PC-3 (cell line): ENCODE results near the gene SOX4. TPM values are rescaled to one million over a fixed set of nuclear protein-coding genes. Genes with fewer than 3 reads are reported as not detected.

Experiments used
- ATAC-seq: fragments of 200-7000 bp; cut with Tn5 transposase; 2 replicates; pipeline ENCODE4 v1.9.1; 2020; ENCODE audit warnings: mild to moderate bottlenecking, moderate library complexity
- BruUV-seq: library from RNA; stranded (reverse); fragments of 400-500 nt; replicated peaks from 2 replicates; lab custom pipeline; 2021; lab: Mats Ljungman, UMichigan
- CTCF ChIA-PET: fragments of 300-600 bp; sonication (Branson Sonifier 250); formaldehyde crosslinking; loops from one replicate; lab custom pipeline; 2022; ENCODE audit warnings: antibody characterized with exemption; lab: Charles Lee
- POLR2A ChIA-PET: fragments of 300-600 bp; sonication (Branson Sonifier 250); formaldehyde crosslinking; loops from one replicate; lab custom pipeline; 2022; ENCODE audit warnings: antibody characterized with exemption; ENCODE audit not compliant: unreplicated experiment; lab: Charles Lee
- DNase-seq: peaks from one replicate; pipeline ENCODE4 v3.0.0-alpha.2; 2015
- H2AFZ ChIP-seq: fragments of 300-600 bp; sonication (generic); 2 replicates; pipeline ENCODE4 v1.6.0; 2016; ENCODE audit warnings: antibody characterized with exemption, low read length
- H3F3A ChIP-seq: fragments of 300-600 bp; sonication (generic); one replicate; pipeline ENCODE4 v1.6.0; 2017; ENCODE audit warnings: antibody characterized with exemption, low read length, control low read depth, mild to moderate bottlenecking; ENCODE audit not compliant: unreplicated experiment
- H3K27ac ChIP-seq: fragments of 300-600 bp; sonication (generic); 2 replicates; pipeline ENCODE4 v1.5.1; 2016; ENCODE audit warnings: mild to moderate bottlenecking, low read length
- H3K27me3 ChIP-seq: fragments of 300-600 bp; sonication (generic); 2 replicates; pipeline ENCODE4 v1.6.1; 2016; ENCODE audit warnings: low read length, mixed read lengths
- H3K36me3 ChIP-seq: fragments of 300-600 bp; sonication (generic); 2 replicates; pipeline ENCODE4 v1.6.1; 2016; ENCODE audit warnings: low read depth, mixed run types, low read length, mixed read lengths
- H3K4me1 ChIP-seq: fragments of 300-600 bp; sonication (generic); 2 replicates; pipeline ENCODE4 v1.5.1; 2016; ENCODE audit warnings: low read length; ENCODE audit not compliant: insufficient read depth
- H3K4me2 ChIP-seq: fragments of 300-600 bp; sonication (generic); 2 replicates; pipeline ENCODE4 v1.6.0; 2016; ENCODE audit warnings: low read length
- H3K4me3 ChIP-seq: fragments of 300-600 bp; sonication (generic); 2 replicates; pipeline ENCODE4 v1.5.1; 2016; ENCODE audit warnings: mild to moderate bottlenecking, low read length, mixed read lengths
- H3K79me2 ChIP-seq: fragments of 300-600 bp; sonication (generic); 2 replicates; pipeline ENCODE4 v1.6.1; 2017; ENCODE audit warnings: low read length, mixed read lengths
- H3K9ac ChIP-seq: fragments of 300-600 bp; sonication (generic); 2 replicates; pipeline ENCODE4 v1.6.0; 2016; ENCODE audit warnings: mild to moderate bottlenecking, low read length
- H3K9me2 ChIP-seq: fragments of 300-600 bp; sonication (generic); replicated peaks from 2 replicates; pipeline ENCODE4 v1.6.1; 2016; ENCODE audit warnings: mixed run types, low read length, mixed read lengths
- H3K9me3 ChIP-seq: fragments of 300-600 bp; sonication (generic); 2 replicates; pipeline ENCODE4 v1.6.1; 2016; ENCODE audit warnings: low read length, mixed read lengths
- H4K20me1 ChIP-seq: fragments of 300-600 bp; sonication (generic); 2 replicates; pipeline ENCODE4 v1.6.1; 2016; ENCODE audit warnings: low read length, mixed read lengths
- EZH2 ChIP-seq: fragments of 300-600 bp; sonication (generic); IDR thresholded peaks from one replicate; pipeline ENCODE4 v1.6.1; 2017; ENCODE audit warnings: antibody characterized with exemption, mild to moderate bottlenecking, low read length; ENCODE audit not compliant: unreplicated experiment
- EZH2phosphoT487 ChIP-seq: fragments of 300-600 bp; sonication (generic); IDR thresholded peaks from 2 replicates; pipeline ENCODE4 v1.6.1; 2018; ENCODE audit warnings: mild to moderate bottlenecking, antibody characterized with exemption, low read length, borderline replicate concordance
- intact Hi-C: fragments of 100-400 bp; cut with micrococcal nuclease; formaldehyde crosslinking; loops from 2 replicates; pipeline ENCODE4 v1.9.0; 2023
- total RNA-seq: library from RNA; depleted of rRNA; stranded (reverse); fragments of >200 nt; gene quantifications from 2 replicates; pipeline ENCODE4 v1.2.3, GENCODE V29; 2014
- TF ChIP-seq, protein P1 (sequence below): fragments of 300-600 bp; sonication (generic); conservative IDR thresholded peaks from 2 replicates; pipeline ENCODE4 v1.5.1; 2017; ENCODE audit warnings: antibody characterized with exemption, low read depth, mild to moderate bottlenecking, low read length

SOX4 gene
- total RNA-seq, 1 experiment from 2014 or later = 46.1 TPM

DNA sequence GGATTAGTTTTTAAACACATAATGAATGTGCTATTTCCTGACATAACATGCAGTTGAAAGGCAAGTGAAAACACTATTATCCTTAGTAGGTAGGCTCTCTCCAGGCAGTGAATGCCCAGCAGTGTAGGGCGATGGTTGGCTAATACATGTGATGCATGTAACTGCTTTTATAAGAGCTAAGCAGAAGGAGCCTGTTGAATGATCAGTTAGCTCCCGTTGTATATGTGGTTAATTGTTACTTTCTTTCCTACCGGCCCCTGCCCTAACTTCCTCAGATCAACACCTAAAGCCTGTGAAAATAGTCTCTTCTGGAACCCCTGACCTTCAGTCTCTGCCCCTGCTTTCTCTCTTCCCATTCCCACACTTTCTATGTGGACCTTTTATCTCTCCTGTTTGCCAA is 10.5 kb downstream of the SOX4 start:
- H3K4me2 ChIP-seq = no peak overlapping the region
- CTCF ChIA-PET = no interaction called here
- POLR2A ChIA-PET = interaction anchor here (0.6 kb wide), 1 partner anchor 11 kb away, joined by 3 read pairs; no protein-coding TSS in a partner anchor
- no peaks in the 10 kb centered on the region for H3K9me2 ChIP-seq
- H3F3A ChIP-seq = no peaks in the 10 kb centered on the region
- H3K9ac ChIP-seq = no peak overlapping the region
- H3K27me3 ChIP-seq = no peaks in the 10 kb centered on the region
- H3K9me3 ChIP-seq = no peaks in the 10 kb centered on the region
- TF ChIP-seq EZH2phosphoT487 (no peak), EZH2 (no peak)
- TF ChIP-seq, protein P1, sequence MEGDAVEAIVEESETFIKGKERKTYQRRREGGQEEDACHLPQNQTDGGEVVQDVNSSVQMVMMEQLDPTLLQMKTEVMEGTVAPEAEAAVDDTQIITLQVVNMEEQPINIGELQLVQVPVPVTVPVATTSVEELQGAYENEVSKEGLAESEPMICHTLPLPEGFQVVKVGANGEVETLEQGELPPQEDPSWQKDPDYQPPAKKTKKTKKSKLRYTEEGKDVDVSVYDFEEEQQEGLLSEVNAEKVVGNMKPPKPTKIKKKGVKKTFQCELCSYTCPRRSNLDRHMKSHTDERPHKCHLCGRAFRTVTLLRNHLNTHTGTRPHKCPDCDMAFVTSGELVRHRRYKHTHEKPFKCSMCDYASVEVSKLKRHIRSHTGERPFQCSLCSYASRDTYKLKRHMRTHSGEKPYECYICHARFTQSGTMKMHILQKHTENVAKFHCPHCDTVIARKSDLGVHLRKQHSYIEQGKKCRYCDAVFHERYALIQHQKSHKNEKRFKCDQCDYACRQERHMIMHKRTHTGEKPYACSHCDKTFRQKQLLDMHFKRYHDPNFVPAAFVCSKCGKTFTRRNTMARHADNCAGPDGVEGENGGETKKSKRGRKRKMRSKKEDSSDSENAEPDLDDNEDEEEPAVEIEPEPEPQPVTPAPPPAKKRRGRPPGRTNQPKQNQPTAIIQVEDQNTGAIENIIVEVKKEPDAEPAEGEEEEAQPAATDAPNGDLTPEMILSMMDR = no peak
- H3K36me3 ChIP-seq = peaks cover 3% of the 10 kb centered on the region; the same call in 1 of the 2 replicates
- H3K27ac ChIP-seq = no peak overlapping the region
- ATAC-seq (no peak), DNase-seq (no peak)
- no peak overlapping the region for H3K4me3 ChIP-seq
- H4K20me1 ChIP-seq = peaks cover 7% of the 10 kb centered on the region; the same call in 1 of the 2 replicates
- intact Hi-C loops = no loop called here
- H3K4me1 ChIP-seq = peaks cover 4% of the 10 kb centered on the region; the same call in 1 of the 2 replicates
- no TSS peak for BruUV-seq
- H2AFZ ChIP-seq = no peak overlapping the region
- H3K79me2 ChIP-seq = peaks cover 8% of the 10 kb centered on the region

DNA sequence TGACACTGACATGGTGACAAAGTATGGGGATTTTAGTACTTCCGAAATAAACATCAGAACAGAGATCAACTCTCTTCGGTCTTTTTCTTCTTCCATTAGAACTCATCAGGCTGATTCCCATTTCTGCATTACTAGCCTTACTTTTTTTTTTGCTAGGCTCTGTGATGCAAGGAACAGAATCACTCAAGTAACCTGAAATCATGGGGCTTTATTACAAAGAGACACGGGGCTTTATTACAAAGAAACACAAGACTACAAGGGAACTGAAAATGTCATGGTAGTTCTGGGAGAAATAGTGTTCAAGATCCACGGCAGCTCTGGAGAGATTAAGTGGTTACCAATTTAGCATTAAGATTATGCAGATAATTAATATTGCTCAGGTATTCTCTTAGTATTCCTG is 11.6 kb downstream of the SOX4 start:
- no peak overlapping the region for H2AFZ ChIP-seq
- CTCF ChIA-PET = no interaction called here

DNA sequence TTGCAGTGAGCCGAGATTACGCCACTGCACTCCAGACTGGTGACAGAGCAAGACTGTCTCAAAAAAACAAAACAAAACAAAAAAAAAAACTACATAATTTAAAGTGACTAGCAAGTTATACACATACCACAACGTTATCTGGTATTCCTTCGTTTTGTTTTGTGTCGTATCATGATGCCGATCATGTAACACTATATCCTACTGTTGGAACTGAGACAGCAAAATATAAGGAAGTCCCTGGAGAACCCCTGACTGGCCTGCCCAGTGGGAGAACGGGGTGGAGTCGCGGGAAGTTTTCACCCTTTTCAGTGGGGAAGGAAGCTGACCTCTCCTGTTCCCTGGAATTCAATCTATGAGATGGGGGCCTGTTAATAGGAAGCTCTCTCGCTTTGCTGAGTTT is 15.1 kb downstream of the SOX4 start:
- no peak overlapping the region for H2AFZ ChIP-seq
- ATAC-seq (no peak), DNase-seq (no peak)
- H3K27me3 ChIP-seq = no peaks in the 10 kb centered on the region
- no peaks in the 10 kb centered on the region for H4K20me1 ChIP-seq
- TF ChIP-seq, protein P1 = no peak
- TF ChIP-seq EZH2 (no peak), EZH2phosphoT487 (no peak)
- no peaks in the 10 kb centered on the region for H3K4me1 ChIP-seq
- intact Hi-C loops = no loop called here
- no peak overlapping the region for H3K27ac ChIP-seq
- no peaks in the 10 kb centered on the region for H3K9me2 ChIP-seq
- no peak overlapping the region for H3K9ac ChIP-seq
- POLR2A ChIA-PET = no interaction called here
- H3K79me2 ChIP-seq = no peaks in the 10 kb centered on the region
- no peaks in the 10 kb centered on the region for H3F3A ChIP-seq
- no peaks in the 10 kb centered on the region for H3K36me3 ChIP-seq
- CTCF ChIA-PET = no interaction called here
- H3K9me3 ChIP-seq = no peaks in the 10 kb centered on the region
- H3K4me3 ChIP-seq = no peak overlapping the region
- no TSS peak for BruUV-seq
- H3K4me2 ChIP-seq = no peak overlapping the region

More for the DNA sequence above, 11.6 kb downstream of the SOX4 start:
- Histone ChIP-seq H3K27ac (no peak overlapping the region), H3K4me3 (no peak overlapping the region), H4K20me1 (no peaks in the 10 kb centered on the region), H3K4me2 (no peak overlapping the region), H3F3A (no peaks in the 10 kb centered on the region), H3K9me3 (no peaks in the 10 kb centered on the region), H3K9ac (no peak overlapping the region), H3K79me2 (no peaks in the 10 kb centered on the region), H3K36me3 (0 out of 2 replicates have a peak, but pooled peaks cover 1% of the 10 kb centered on the region), H3K27me3 (no peaks in the 10 kb centered on the region), H3K9me2 (no peaks in the 10 kb centered on the region), H3K4me1 (no peaks in the 10 kb centered on the region)
- DNase-seq = no peak
- no peak for TF ChIP-seq EZH2
- TF ChIP-seq, protein P1 = no peak
- no peak for TF ChIP-seq EZH2phosphoT487
- ATAC-seq = no peak
- no TSS peak for BruUV-seq
- intact Hi-C loops = no loop called here
- POLR2A ChIA-PET = interaction anchor here (0.9 kb wide), 1 partner anchor 137 kb away, joined by 5 read pairs; no protein-coding TSS in a partner anchor
